ENCODE results near the gene POC1B.

DNA sequence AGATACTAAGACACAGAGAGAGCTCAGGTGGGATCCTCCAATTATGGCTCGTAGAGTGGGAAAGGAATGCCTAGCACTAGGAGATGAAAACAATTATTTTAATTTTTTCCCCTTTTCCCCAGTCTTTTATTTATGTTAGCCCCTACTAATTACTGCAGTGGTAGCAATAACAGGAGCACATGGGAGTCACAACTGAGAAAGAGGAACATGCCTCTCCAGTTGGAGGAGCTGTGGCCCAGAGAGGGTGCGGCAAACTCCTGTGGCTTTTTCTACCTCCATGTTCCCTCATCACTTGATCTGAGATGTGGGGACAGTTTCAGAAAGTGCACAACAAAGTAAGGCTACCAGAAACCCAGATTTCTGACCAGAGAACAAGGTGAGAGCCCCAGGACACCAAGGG lies 25.9 kb upstream of the POC1B start:
- TF ChIP-seq CTCF (IDR thresholded peaks at IDR 0.05) (no peak), POLR2A (IDR thresholded peaks at IDR 0.05) (no peak)

All from body of pancreas (tissue), 4 donors.